RKO (cell line): ENCODE data around the gene NFX1.
"Not testable (repeated sequence)": the region's sequence is repeated elsewhere in the genome, so short reads cannot be mapped to it uniquely, and the experiment has no call there.

Experiments
- DNase-seq: peaks from one replicate; pipeline ENCODE4 v3.0.0-alpha.2; 2016; ENCODE audit warnings: low spot score

Gene NFX1

GRCh38 chr9:33364127-33364526 lies 73.8 kb downstream of the NFX1 start:
- DNase-seq = no peak

- not testable (repeated sequence) for DNase-seq
Observed at GRCh38 chr9:33364814-33365213, 74.5 kb downstream of the NFX1 start.

- no peak for DNase-seq
Observed at GRCh38 chr9:33366979-33367480, 76.7 kb downstream of the NFX1 start.

GRCh38 chr9:33372900-33373299 lies 82.6 kb downstream of the NFX1 start:
- DNase-seq = no peak

GRCh38 chr9:33374190-33374589 lies 83.9 kb downstream of the NFX1 start:
- DNase-seq = no peak

GRCh38 chr9:33374634-33375237 lies 84.4 kb downstream of the NFX1 start:
- DNase-seq = peak; percentile 68

- DNase-seq = no peak
Observed at GRCh38 chr9:33375238-33375840, 85.0 kb downstream of the NFX1 start.

GRCh38 chr9:33375841-33376321 lies 85.6 kb downstream of the NFX1 start:
- no peak for DNase-seq

- no peak for DNase-seq
Observed at GRCh38 chr9:33377089-33377715, 86.9 kb downstream of the NFX1 start.

GRCh38 chr9:33378121-33378795 lies 87.9 kb downstream of the NFX1 start:
- DNase-seq = no peak

GRCh38 chr9:33379666-33380389 lies 89.5 kb downstream of the NFX1 start:
- no peak for DNase-seq

- DNase-seq = no peak
Observed at GRCh38 chr9:33380390-33381094, 90.2 kb downstream of the NFX1 start.

GRCh38 chr9:33381231-33381791 lies 91.0 kb downstream of the NFX1 start:
- no peak for DNase-seq

GRCh38 chr9:33382397-33382796 lies 92.1 kb downstream of the NFX1 start:
- DNase-seq = not testable (repeated sequence)

- not testable (repeated sequence) for DNase-seq
Observed at GRCh38 chr9:33383396-33383795, 93.1 kb downstream of the NFX1 start.

GRCh38 chr9:33385536-33385935 lies 95.2 kb downstream of the NFX1 start:
- not testable (repeated sequence) for DNase-seq

- not testable (repeated sequence) for DNase-seq
Observed at GRCh38 chr9:33385979-33386640, 95.8 kb downstream of the NFX1 start.

- DNase-seq = not testable (repeated sequence)
Observed at GRCh38 chr9:33386641-33386996, 96.3 kb downstream of the NFX1 start.

- DNase-seq = not testable (repeated sequence)
Observed at GRCh38 chr9:33386998-33387397, 96.7 kb downstream of the NFX1 start.
